Activated CD8-positive, alpha-beta memory T cell treated with anti-CD3 and anti-CD28 coated beads, Interleukin-2, amount 50 U/mL, for 48 hours (primary cell): ENCODE results near the gene PARP14.

Experiments used
- DNase-seq: peaks from one replicate; pipeline ENCODE4 v3.0.0-alpha.2; 2020

Gene PARP14

DNA sequence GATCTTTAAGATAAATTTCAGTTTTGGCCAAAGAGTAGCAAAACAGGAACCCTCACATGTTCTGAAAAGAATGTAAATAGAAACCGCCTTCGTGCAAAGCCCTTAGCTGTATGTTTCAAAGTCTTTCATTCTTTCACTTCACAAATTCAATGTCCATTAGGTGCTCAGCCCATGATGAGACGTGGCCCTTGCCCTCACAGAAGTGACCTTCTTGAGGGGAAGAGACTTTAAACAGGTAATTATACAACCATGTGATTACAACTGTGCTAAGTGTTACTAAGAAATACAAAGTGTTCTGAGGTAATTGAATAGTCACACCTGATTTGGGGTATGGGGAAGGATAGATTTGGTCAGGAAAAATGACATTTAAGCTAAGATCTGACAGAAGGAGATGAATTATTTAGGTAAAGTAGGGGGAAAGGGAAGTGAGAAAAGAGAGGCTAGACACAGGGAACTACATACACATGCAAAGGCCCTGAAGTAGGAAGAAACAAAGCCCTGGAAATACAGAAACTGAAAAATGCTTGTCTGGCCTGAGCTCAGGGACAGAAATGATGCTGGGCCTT lies 93.4 kb downstream of the PARP14 start:
- DNase-seq: no peak

DNA sequence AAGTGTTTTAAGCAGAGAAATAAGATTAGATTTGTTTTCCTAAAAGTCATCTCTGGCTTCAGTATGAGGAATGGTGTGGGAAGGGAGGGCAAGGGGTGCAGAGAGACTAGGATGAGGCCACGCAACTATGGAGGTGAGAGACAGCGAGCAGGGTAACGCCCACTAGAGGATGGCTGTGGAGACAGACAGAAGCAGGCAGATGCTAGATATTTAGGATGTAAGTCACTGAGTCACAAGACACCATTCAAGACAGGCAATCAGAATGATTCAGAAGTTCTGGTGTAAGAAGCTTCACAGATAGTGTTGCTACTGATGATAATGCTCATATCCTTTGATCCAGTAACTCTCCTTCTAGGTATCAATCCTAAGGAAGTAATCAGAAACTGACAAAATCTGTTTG lies 93.9 kb downstream of the PARP14 start:
- no peak for DNase-seq

DNA sequence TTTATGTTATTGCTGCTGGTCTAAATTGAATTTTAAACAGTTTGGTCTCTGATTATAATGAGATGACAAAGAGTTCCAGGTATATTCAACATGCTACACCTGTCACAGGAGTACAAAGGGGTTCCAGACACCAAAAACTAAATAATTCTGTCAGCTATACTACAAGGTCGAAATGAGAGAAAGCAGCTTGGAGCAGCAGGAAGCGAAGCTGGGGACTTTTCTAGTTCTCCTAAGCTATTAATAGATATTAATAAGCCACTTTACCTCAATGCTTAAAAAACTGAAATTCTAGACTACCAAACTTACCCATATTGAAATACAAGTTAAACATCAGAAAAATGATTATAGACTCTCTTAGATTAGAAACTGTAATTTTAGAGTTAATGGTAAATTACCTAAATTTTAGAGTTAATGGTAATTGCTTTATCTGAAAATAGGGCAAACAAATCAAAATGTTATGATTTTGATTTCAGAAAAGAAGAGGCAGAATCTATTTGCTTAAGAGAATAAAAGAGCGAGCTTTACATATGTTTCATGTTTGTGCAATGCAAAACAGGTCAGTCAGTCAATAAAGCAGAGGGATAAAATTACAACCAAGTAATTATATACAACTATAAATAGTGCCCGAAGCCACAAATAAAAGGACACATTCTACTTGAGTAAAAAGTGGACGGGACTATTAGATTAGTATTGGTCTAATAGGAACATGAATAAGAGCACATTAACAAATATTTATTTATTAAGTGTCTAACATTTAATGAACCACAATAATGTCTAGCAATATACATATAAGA lies 96.2 kb downstream of the PARP14 start:
- no peak for DNase-seq

DNA sequence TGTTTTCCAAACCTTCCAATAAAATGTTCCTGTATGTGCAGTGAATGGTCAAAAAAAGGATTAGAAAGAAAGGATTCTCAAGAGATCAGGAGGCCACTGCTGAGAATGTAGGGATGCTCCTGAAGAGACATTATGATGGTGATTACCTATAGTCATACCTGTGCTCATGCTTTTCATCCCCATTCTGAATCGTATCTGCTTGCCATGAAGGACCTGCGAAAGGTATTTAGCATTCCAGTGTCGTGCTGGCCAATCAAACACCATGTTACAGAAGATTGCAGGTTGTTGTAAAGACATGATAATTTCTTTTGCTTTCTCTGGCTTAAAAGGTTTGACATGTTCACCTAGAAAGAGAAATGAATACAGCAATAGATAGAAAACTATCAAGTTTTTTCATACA lies 96.9 kb downstream of the PARP14 start:
- DNase-seq: no peak
